Calu3 (cell line): ENCODE measurements around the gene ATOH8. TPM values are rescaled to one million over a fixed set of nuclear protein-coding genes. Genes with fewer than 3 reads are reported as not detected.

Experiments used
- BruUV-seq: library from RNA; stranded (reverse); fragments of 400-500 nt; replicated peaks from 2 replicates; lab custom pipeline; 2021; lab: Mats Ljungman, UMichigan
- CTCF ChIA-PET: fragments of 300-600 bp; sonication (Branson Sonifier 250); formaldehyde crosslinking; loops from one replicate; lab custom pipeline; 2022; ENCODE audit warnings: antibody characterized with exemption; lab: Charles Lee
- DNase-seq: peaks from one replicate; pipeline ENCODE4 v3.0.0; 2022
- H3K27ac Mint-ChIP-seq: one replicate; pipeline ENCODE4 v1.8.0; 2022; ENCODE audit warnings: mixed read lengths; ENCODE audit not compliant: unreplicated experiment
- H3K27me3 Mint-ChIP-seq: one replicate; pipeline ENCODE4 v1.8.0; 2022; ENCODE audit warnings: mixed read lengths; ENCODE audit not compliant: unreplicated experiment
- H3K36me3 Mint-ChIP-seq: one replicate; pipeline ENCODE4 v1.8.0; 2022; ENCODE audit warnings: mild to moderate bottlenecking, moderate library complexity, mixed read lengths; ENCODE audit not compliant: insufficient read depth, unreplicated experiment
- H3K4me1 Mint-ChIP-seq: one replicate; pipeline ENCODE4 v1.8.0; 2022; ENCODE audit warnings: mild to moderate bottlenecking, low read depth, mixed read lengths; ENCODE audit not compliant: unreplicated experiment
- H3K4me3 Mint-ChIP-seq: one replicate; pipeline ENCODE4 v1.8.0; 2022; ENCODE audit warnings: mild to moderate bottlenecking, low read depth, moderate library complexity, mixed read lengths; ENCODE audit not compliant: unreplicated experiment
- H3K9me3 Mint-ChIP-seq: one replicate; pipeline ENCODE4 v1.8.0; 2022; ENCODE audit warnings: low read depth, mixed read lengths; ENCODE audit not compliant: unreplicated experiment
- intact Hi-C: fragments of 100-400 bp; cut with micrococcal nuclease; formaldehyde crosslinking; loops from one replicate; pipeline ENCODE4 v1.10.0; 2022; ENCODE audit not compliant: unreplicated experiment
- total RNA-seq: library from RNA; stranded (reverse); gene quantifications from 2 replicates; pipeline ENCODE4 v1.2.3, GENCODE V29; 2022
- TF ChIP-seq, protein P1 (sequence below): fragments of 200-600 bp; IDR thresholded peaks from one replicate; pipeline ENCODE4 v1.8.0; 2022; ENCODE audit warnings: antibody characterized with exemption; ENCODE audit not compliant: unreplicated experiment

Gene ATOH8
- total RNA-seq, 1 experiment from 2014 or later = 0.19 TPM

DNA sequence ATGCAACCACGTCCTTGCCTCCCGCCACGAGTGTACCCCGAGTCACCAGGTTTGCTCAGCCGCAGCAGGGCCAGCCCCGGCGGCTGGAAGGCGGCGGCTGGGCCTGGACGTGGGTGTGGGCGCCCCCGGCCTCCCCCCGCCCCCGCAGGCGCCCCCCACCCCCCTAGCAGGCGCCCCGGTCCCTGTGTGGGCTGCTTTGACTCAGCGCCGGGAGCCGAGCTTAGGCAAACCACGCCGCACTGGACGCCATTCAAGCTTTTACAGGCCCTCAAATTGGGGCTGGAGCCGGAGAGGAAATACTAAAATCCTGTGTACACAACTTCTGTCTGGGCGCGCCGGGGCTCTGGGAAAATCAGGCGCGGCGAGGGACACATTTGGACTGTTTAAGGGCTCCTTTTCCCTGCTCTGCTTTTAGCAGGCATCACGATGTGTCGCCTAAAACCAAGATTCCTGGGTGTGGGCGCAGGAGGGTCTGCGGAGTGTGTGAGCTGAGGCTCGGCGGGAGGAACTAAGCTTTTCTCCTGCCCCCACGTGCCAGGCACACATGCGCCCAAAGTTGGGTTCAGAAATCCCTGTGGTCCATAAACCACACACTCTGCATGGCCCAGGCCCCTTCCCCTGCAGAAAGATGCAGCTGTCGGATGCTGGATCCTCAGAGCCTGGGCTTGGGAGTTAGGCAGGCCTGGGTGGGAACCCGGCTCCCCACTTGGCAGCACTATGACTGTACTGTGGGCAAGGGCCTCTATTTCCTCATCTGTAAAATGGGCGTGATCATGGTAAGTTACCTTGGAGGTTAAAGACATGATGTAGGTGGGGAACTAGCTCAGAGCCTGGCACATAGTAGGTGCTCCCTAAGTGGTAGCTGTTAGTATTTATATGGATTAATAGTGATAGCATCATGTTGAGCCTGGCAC lies 57.6 kb downstream of the ATOH8 start:
- TF ChIP-seq, protein P1, sequence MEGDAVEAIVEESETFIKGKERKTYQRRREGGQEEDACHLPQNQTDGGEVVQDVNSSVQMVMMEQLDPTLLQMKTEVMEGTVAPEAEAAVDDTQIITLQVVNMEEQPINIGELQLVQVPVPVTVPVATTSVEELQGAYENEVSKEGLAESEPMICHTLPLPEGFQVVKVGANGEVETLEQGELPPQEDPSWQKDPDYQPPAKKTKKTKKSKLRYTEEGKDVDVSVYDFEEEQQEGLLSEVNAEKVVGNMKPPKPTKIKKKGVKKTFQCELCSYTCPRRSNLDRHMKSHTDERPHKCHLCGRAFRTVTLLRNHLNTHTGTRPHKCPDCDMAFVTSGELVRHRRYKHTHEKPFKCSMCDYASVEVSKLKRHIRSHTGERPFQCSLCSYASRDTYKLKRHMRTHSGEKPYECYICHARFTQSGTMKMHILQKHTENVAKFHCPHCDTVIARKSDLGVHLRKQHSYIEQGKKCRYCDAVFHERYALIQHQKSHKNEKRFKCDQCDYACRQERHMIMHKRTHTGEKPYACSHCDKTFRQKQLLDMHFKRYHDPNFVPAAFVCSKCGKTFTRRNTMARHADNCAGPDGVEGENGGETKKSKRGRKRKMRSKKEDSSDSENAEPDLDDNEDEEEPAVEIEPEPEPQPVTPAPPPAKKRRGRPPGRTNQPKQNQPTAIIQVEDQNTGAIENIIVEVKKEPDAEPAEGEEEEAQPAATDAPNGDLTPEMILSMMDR = no peak
- CTCF ChIA-PET = interaction anchor here (0.6 to 1.1 kb wide), 2 partner anchors 83 to 530 kb away, joined by 3 read pairs; no protein-coding TSS in a partner anchor
- Mint-ChIP-seq H3K27me3 (no peaks in the 10 kb centered on the region), H3K9me3 (no peaks in the 10 kb centered on the region), H3K4me1 (peaks cover 7% of the 10 kb centered on the region), H3K36me3 (no peaks in the 10 kb centered on the region), H3K27ac (no peak overlapping the region), H3K4me3 (no peak overlapping the region)
- no TSS peak for BruUV-seq
- no peak for DNase-seq
- intact Hi-C loops = no loop called here

DNA sequence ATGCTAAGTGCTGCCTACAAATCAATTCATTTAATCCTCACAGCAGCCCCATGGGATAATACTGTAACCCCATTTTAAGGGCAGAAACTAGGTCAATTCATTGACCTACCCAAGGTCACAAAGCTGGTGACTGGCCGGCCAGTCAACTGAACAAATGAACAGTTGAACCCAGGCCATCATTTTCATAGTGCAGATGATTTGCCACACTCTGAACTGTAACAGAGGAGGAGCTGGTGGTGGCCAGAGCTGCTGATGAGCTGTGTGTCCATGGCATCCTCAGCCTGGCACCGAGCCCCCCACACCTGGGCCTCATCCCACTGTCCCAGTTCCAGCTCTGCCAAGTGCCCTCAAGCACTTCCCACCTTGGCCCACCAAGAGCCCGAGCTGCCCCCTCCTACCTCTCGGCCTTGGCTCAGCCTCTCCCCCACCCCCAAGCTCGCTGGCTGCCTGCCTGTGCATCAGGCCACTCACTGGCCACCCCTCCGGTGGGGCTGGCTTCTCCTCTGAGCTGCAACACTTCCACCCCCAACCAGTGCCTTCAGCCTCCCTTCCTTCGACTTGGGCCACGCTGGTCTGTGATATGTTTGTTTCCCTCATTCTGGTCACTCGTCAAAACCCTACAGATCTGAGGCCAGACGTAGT lies 58.4 kb downstream of the ATOH8 start:
- intact Hi-C loops = no loop called here
- DNase-seq = no peak
- Mint-ChIP-seq H3K4me3 (no peak overlapping the region), H3K27me3 (peaks cover 1% of the 10 kb centered on the region), H3K36me3 (no peaks in the 10 kb centered on the region), H3K27ac (no peak overlapping the region), H3K4me1 (no peaks in the 10 kb centered on the region), H3K9me3 (no peaks in the 10 kb centered on the region)
- TF ChIP-seq, protein P1 = no peak
- no TSS peak for BruUV-seq
- CTCF ChIA-PET = no interaction called here

DNA sequence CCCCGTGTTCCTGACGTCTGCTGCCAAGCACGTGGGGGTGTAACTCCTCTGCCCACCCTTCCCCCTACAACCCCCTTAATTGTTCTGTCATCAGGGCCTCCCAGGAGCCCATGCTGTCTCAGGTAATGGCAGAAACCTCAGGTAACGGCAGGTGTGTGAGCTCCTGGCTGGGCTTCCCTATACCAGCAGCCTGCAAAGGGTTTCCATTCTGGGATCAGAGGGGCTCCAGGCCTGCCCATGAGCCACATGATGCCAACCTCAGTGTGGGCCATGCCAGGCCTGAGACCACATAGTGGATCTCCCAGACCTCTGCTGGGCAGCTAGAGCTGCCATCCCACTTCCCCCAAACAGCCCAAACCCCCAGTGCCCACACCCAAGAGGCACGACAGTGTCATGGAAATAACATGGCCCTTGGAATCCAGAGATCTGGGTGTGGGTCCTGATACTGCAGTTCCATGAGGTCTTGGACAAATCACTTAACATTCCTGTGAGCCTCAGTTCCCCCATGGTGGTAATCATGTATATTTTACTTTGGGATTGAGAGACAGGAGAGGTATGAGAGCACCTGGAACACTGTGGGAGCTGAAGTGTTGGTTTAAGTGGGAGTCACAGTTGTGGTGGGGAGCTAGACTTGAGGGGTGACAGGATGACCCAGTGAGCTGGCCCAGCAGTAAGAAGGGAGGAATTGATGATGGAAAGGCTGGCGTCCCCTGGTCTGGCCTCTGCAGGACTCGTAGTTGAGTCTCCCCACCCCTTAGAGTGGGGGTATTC lies 59.6 kb downstream of the ATOH8 start:
- TF ChIP-seq, protein P1 = no peak
- H3K4me1 Mint-ChIP-seq = no peaks in the 10 kb centered on the region
- BruUV-seq = no TSS peak
- no peak overlapping the region for H3K4me3 Mint-ChIP-seq
- peaks cover 13% of the 10 kb centered on the region for H3K27me3 Mint-ChIP-seq
- no peaks in the 10 kb centered on the region for H3K36me3 Mint-ChIP-seq
- DNase-seq = no peak
- CTCF ChIA-PET = interaction anchor here (0.5 to 1.9 kb wide), 12 partner anchors 14 to 176 kb away, joined by 3 to 28 read pairs (median 7); no protein-coding TSS in a partner anchor
- intact Hi-C loops = no loop called here
- H3K27ac Mint-ChIP-seq = no peak overlapping the region
- no peaks in the 10 kb centered on the region for H3K9me3 Mint-ChIP-seq
